HL-60 (cell line): ENCODE measurements around the gene ARHGEF11.

Source experiments
- DNase-seq, 2 experiments: peaks; one replicate each; pipeline ENCODE4 v3.0.0-alpha.2; 2010 to 2020; ENCODE audit warnings: low read depth in 1 of 2, low spot score in 1 of 2
- H3K27ac ChIP-seq: fragments of 250-450 bp; sonication (Bioruptor Pico); replicated peaks from 2 replicates; pipeline ENCODE4 v1.5.1; 2020; ENCODE audit warnings: mild to moderate bottlenecking, moderate library complexity
- H3K27me3 ChIP-seq: fragments of 250-450 bp; sonication (Bioruptor Pico); 2 replicates; pipeline ENCODE4 v1.5.1; 2021; ENCODE audit warnings: mild to moderate bottlenecking, moderate library complexity; ENCODE audit not compliant: insufficient read depth, poor library complexity, severe bottlenecking
- H3K4me3 ChIP-seq: replicated peaks from 2 replicates; pipeline ENCODE4 v1.5.1; 2011; ENCODE audit warnings: mild to moderate bottlenecking, control low read depth, low read length; ENCODE audit not compliant: insufficient read depth
- CTCF ChIP-seq: IDR thresholded peaks from one replicate; pipeline ENCODE4 v1.5.1; 2011; ENCODE audit warnings: low read length, control low read depth, inconsistent platforms; ENCODE audit not compliant: insufficient read depth
- GABPA ChIP-seq: IDR thresholded peaks from 2 replicates; pipeline ENCODE4 v1.6.1; 2012; ENCODE audit warnings: low read depth
- POLR2AphosphoS5 ChIP-seq: IDR thresholded peaks from 2 replicates; pipeline ENCODE4 v1.6.1; 2012; ENCODE audit warnings: low read depth
- SPI1 ChIP-seq: IDR thresholded peaks from 2 replicates; pipeline ENCODE4 v1.6.1; 2012; ENCODE audit warnings: low read depth, mild to moderate bottlenecking, borderline replicate concordance
- TF ChIP-seq, protein P1 (sequence below): IDR thresholded peaks from 2 replicates; pipeline ENCODE4 v1.6.1; 2012; ENCODE audit warnings: low read depth; ENCODE audit not compliant: insufficient replicate concordance

Gene ARHGEF11

GRCh38 chr1:156995412-156995811, 50.1 kb downstream of the ARHGEF11 start:
- no peak for DNase-seq
- H3K27me3 ChIP-seq = no peaks in the 10 kb centered on the region
- TF ChIP-seq SPI1 (no peak), CTCF (no peak), GABPA (no peak), POLR2AphosphoS5 (no peak)
- TF ChIP-seq, protein P1, sequence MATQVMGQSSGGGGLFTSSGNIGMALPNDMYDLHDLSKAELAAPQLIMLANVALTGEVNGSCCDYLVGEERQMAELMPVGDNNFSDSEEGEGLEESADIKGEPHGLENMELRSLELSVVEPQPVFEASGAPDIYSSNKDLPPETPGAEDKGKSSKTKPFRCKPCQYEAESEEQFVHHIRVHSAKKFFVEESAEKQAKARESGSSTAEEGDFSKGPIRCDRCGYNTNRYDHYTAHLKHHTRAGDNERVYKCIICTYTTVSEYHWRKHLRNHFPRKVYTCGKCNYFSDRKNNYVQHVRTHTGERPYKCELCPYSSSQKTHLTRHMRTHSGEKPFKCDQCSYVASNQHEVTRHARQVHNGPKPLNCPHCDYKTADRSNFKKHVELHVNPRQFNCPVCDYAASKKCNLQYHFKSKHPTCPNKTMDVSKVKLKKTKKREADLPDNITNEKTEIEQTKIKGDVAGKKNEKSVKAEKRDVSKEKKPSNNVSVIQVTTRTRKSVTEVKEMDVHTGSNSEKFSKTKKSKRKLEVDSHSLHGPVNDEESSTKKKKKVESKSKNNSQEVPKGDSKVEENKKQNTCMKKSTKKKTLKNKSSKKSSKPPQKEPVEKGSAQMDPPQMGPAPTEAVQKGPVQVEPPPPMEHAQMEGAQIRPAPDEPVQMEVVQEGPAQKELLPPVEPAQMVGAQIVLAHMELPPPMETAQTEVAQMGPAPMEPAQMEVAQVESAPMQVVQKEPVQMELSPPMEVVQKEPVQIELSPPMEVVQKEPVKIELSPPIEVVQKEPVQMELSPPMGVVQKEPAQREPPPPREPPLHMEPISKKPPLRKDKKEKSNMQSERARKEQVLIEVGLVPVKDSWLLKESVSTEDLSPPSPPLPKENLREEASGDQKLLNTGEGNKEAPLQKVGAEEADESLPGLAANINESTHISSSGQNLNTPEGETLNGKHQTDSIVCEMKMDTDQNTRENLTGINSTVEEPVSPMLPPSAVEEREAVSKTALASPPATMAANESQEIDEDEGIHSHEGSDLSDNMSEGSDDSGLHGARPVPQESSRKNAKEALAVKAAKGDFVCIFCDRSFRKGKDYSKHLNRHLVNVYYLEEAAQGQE = no peak
- no peak overlapping the region for H3K27ac ChIP-seq
- H3K4me3 ChIP-seq = no peak overlapping the region

DNA sequence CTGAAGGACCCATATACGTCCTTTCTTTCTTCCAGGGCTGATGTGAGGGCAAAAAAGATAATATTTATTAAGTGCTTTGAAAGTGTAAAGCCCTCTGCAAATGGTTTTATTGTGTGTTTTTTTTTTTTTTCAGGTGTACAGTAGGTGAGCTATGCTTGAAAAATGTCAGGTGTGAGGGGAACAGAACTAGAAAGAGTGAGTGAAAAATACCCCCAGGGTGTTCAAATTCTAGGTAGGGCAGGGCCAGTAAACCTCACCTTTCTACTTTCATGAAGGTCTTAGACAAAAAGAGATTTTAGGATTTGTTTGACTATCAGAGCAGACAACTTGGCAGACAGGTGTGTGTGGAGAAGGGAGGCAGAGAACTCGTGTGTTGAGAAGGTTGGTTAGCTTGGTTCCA, 51.3 kb downstream of the ARHGEF11 start:
- DNase-seq = no peak
- Histone ChIP-seq H3K27ac (no peak overlapping the region), H3K27me3 (no peaks in the 10 kb centered on the region), H3K4me3 (no peak overlapping the region)
- TF ChIP-seq CTCF (no peak), GABPA (no peak), POLR2AphosphoS5 (no peak), SPI1 (no peak)
- TF ChIP-seq, protein P1 = no peak

DNA sequence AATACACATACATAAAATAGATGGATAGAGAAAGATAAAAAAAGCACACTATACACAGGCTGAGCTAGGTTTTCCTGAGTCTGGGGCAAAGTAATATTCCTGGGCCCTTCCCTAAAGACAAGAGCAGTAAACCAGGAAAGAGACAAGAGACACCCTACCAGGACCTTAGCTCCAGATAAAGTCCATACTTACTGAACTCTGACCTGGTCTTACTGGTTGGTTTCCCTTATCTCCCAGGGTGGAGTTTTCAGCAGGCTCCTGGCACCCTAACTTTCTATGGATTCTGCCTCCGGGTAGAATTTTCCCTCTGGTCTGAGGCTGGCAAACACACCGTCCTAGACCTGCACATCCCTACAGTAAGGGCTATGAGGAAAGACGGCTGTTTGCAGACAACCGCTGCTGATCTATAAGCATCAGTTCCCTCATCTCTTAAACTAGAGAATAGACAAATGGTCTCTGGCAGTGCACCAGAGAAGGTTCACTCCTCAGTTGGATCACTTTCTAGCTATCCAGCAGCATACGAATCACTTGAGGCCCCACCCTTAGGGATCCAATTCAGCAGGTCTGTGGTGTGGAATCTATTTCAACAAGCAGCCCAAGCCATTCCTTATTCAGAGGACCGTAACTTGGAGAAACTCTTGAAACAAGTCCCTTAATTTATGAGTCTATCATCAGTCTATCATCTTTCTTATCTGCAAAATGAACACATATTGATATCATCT, 52.0 kb downstream of the ARHGEF11 start:
- Histone ChIP-seq H3K4me3 (no peak overlapping the region), H3K27me3 (no peaks in the 10 kb centered on the region), H3K27ac (no peak overlapping the region)
- TF ChIP-seq POLR2AphosphoS5 = no peak
- TF ChIP-seq, protein P1 = no peak
- TF ChIP-seq CTCF = no peak
- TF ChIP-seq GABPA = no peak
- TF ChIP-seq SPI1 = no peak
- no peak for DNase-seq
